GM18526 (cell line): Measurements from ENCODE around the gene KNL1.

Experiments
- POLR2A ChIP-seq: IDR thresholded peaks from 3 replicates; pipeline ENCODE4 v1.6.1; 2011; ENCODE audit not compliant: insufficient read length; ENCODE audit errors: extremely low read depth

KNL1 gene

DNA sequence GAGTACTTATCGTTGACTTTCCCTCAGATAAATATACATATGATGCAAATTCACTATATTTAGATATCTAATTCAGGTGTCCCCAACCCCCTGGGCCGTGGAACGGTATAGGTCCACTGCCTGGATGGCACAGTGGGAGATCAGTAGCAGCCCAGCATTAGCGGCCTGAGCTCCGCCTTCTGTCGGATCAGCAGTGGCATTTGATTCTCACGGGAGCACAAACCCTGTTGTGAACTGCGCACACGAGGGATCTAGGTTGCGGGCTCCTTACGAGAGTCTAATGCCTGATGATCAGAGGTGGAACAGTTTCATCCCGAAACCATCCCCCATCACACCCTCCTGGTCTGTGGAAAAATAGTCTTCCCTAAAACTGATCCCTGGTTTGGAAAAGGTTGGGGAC lies 6.9 kb downstream of the KNL1 start:
- TF ChIP-seq POLR2A = no peak

DNA sequence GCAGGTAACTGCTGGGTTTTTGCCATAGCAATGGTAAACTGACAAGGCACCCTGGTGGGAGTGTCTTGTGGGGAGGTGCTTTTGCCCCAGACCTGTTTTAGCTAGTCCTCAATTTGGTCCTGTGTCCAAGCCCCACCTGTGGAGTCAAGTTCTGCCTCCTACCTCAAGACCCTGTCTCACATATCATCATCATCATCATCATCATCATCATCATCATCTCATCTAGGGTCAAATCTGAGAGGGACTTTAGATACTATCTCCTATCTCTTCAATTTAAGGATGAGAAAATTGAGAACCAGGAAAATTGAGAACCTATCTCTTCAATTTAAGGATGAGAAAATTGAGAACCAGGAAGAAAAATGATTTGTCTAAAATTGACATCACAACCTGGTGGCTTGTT lies 9.9 kb downstream of the KNL1 start:
- TF ChIP-seq POLR2A = no peak

DNA sequence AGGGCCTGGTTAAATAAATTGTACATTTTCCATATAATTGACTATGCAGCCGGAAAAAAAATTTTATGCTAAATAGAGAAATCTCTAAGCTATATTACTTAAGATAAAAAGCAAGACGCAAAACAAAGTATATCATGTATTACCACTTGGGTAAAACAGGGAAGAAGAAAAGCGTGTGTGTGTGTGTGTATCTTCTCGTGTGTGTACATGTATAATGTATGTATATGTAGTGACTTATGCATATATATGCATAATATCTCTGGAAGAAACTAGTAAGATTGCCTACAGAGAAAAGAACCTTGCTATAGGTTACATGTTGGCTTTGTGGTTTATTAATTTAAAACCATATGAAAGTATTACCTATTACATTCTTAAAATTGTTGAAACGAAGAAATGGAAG lies 19.0 kb downstream of the KNL1 start:
- no peak for TF ChIP-seq POLR2A

DNA sequence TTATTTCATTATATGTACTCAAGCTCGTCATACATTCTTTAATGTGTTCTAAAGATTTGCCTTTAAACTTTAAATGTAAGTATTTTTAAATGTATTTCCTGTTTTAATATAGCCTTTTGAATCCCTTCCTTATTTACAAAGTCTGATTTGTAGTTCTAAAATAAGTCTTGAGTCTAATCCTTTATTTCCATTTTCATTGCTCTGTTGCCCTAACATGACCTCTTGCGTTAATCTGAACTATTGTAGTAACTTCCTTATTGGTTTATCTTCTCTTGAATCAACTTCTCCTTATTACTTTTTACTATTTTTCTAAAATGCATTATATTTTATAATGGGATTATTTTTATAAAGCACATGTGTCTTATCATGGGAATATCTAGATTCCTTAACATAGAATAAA lies 24.0 kb downstream of the KNL1 start:
- TF ChIP-seq POLR2A = no peak

DNA sequence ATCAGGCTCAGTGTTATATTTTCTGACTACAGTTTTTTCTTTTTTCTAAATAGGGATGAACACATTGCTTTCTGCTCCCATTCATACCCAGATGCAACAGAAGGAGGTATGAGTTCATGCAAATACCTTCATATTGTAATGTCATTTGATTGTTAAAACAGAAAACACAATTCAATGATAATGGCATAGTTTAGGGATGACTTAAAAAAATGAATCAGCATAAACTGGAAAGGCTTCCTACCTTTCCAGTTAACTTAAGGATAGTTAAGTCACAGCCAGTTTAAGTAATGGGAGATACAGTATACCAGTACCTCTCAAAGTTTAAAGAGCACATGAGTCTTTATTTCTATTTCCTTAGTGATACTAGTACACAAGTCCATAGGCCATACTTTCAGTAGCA lies 24.9 kb downstream of the KNL1 start:
- TF ChIP-seq POLR2A = no peak

DNA sequence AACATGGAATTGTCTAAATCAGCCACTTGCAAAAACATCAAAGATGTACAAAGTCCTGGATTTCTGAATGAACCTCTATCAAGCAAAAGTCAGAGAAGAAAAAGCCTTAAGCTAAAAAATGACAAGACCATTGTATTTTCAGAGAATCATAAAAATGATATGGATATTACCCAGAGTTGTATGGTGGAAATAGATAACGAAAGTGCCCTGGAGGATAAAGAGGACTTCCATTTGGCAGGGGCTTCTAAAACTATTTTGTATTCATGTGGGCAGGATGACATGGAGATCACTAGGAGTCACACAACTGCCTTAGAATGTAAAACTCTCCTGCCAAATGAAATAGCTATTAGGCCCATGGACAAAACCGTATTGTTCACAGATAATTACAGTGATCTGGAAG lies 29.3 kb downstream of the KNL1 start:
- no peak for TF ChIP-seq POLR2A

DNA sequence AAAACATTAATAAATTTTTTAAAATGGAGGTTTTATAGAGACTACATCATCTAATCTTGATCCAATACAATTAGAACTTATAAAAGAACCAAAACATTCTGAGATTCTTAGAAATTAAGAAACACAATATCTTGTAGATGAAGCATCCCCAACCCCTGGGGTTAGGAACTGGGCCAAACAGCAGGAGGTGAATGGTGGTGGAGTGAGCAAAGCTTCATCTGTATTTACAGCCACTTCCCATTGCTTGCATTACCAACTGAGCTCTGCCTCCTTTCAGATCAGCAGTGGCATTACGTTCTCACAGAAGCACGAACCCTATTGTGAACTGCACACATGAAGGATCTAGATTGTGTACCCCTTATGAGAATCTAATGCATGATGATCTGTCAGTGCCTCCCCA lies 36.3 kb downstream of the KNL1 start:
- no peak for TF ChIP-seq POLR2A

DNA sequence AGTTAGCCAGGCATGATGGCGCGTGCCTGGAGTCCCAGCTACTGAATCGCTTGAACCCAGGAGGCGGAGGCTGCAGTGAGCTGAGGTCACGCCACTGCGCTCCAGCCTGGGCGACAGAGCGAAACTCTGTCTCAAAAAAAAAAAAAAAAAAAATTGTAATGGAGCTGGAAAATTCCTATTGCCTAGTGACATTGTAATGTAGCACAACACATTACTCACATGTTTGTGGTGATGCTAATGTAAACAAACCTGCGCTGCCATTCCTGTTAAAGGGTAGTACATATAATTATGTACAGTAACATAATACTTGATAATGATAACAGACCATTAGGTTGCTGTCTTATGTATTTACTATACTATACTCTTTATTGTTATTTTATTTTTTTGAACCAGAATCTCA lies 39.1 kb downstream of the KNL1 start:
- TF ChIP-seq POLR2A = no peak

DNA sequence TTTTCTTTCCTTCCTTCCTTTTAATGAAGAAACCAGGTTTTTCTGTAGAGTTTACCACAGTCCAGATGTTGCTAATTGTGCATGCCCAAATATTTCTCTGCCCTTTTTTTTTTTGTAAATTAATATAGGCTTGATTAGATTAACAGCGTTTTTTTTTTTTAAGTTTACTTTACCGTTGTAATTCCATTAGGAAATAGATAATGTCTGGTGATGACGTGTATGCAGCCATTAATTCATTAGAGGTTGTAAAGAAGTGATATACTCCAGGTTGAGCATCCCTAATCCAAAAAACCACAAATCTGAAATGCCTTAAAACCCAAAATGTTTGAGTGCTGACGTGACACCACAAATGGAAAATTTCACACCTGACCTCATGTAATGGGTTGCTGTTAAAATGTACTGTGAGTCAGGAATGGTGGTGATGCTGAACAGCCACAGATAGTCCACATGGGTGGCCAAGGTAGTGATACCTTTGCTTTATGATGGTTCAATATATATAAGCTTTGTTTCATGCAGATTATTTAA lies 43.2 kb downstream of the KNL1 start:
- TF ChIP-seq POLR2A = no peak

DNA sequence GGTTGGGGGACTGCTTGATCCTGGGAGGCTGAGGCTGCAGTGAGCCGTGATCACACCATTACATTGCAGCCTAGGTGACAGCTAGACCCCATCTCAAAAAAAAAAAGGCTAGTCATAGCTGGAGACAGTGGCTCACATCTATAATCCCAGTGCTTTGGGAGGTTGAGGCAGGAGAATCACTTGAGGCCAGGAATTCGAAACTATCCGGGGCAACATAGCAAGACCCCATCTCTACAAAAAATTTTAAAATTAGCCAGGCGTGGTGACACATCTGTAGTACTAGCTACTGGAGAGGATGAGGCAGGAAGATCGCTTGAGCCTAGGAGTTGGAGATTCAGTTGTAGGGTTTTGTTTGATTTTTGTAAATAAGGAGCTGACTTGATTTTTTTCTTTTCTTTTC lies 45.6 kb downstream of the KNL1 start:
- TF ChIP-seq POLR2A = no peak

DNA sequence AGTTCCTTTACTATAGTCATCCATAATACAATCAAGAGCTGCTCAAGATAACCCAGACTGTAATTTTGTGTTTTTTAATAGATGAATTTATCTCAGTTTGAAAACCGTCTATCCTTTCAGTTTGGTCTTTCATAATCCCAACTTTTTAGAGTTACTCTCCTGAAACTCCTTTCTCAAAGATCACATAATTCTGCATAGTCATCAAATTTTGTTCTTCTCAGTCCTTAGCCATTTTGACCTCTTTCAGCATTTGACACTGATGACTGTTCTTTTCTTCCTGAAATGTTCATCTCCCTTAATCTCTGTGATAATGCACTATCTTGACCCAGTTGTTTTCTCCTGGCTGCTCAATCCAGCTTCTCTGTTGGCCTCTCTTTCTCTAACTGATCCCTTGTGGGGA lies 53.5 kb downstream of the KNL1 start:
- TF ChIP-seq POLR2A = no peak

DNA sequence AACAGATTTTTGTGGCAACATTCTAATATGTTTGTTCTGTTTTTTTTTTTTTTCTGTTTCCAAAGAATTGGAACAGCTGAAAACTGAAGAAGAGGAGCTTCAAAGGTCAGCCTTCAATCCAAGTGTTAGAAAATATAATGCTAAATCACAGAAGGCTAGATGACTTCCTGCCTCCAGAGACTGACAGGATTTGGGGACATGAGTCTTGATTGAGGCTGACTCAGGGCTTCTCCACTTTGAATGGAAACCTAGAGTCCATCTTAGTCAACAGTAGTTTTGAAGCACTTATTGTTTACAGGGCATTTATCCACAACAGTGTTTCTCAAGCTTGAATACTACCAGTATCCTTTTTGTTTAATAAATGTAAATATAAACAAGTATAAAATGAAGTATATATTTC lies 56.4 kb downstream of the KNL1 start:
- no peak for TF ChIP-seq POLR2A

DNA sequence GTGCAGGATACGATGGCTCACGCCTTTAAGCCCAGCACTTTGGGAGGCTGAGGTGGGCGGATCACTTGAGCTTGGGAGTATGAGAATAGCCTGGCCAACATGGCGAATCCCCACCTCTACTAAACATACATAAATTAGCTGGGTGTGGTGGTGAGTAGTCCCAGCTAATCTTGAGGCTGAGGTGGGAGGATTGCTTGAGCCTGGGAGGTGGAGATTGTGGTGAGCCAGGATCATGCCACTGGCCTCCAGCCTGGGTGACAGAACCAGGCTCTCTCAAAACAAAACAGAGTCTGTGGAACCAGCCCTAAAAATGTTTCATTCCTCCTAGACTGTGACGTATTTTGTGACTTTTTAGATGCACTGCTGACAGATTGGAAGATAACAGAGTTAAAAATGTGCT lies 66.6 kb downstream of the KNL1 start:
- no peak for TF ChIP-seq POLR2A

DNA sequence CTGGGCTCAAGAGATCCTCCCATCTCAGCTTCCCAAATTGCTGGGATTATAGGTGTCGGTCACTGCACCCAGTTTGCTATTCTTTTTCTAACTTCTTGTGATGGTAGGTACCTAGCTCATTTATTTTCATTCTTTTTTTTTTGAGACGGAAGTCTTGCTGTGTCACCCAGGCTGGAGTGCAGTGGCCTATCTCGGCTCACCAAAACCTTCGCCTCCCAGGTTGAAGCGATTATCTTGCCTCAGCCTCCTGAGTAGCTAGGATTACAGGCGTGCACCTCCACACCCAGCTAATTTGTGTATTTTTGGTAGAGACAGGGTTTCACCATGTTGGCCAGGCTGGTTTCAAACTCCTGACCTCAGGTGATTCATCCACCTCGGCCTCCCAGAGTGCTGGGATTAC lies 70.9 kb downstream of the KNL1 start:
- TF ChIP-seq POLR2A = no peak

DNA sequence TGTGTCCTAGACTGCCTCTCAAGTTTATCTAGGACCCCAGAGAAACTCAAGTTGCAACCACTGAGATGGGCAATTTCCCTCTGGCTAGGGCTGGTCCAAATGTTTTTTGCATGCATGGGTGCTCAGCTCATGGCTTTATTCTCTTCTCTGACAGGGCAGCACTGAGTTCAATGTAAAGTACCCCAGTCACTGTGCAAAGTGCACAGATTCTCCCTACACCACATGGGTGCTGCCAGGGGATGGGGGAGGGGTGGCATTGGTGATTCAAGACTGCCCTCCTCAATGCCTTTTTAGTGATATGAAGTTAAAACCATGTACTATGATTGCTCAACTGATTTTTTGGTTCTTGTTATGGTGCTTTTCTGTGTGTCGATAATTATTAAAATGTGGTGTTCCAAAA lies 86.1 kb downstream of the KNL1 start:
- TF ChIP-seq POLR2A = no peak

DNA sequence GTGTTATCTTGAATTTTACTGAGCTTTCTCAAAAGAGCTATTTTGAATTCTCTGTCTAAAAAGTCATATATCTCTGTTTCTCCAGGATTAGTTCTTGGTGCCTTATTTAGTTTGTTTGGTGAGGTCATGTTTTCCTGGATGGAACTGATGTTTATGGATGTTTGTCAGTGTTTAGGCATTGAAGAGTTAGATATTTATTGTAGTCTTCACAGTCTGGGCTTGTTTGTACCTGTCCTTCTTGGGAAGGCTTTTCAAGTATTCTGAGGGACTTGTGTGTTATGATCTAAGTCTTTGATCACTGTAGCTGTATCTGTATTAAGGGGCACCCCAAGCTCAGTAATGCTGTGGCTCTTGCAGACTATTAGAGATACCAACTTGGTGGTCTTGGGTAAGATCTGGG lies 90.3 kb downstream of the KNL1 start:
- no peak for TF ChIP-seq POLR2A

DNA sequence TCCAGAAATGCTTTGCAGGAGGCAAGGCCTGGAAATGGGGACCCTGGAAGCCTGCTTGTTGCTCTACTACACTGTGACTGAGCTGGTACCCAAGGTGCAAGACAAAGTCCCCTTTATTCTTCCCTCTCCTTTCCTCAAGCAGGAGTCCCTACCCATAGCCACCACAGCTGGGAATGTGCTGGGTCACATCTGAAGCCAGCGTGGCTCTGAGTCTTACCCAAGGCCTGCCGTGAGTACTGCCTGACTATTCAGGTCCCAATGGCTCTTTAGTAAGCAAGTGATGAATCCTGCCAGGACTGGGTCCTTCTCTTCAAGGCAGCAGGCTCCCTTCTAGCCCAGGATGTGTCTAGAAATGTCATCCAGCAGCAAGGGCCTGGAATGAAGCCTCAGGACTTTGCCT lies 91.3 kb downstream of the KNL1 start:
- no peak for TF ChIP-seq POLR2A
